SIG-M5 (cell line): ENCODE data around the gene POLDIP3.

Experiments used
- DNase-seq: peaks from one replicate; lab custom pipeline; 2025; lab: John Stamatoyannopoulos, UW

Gene POLDIP3

DNA sequence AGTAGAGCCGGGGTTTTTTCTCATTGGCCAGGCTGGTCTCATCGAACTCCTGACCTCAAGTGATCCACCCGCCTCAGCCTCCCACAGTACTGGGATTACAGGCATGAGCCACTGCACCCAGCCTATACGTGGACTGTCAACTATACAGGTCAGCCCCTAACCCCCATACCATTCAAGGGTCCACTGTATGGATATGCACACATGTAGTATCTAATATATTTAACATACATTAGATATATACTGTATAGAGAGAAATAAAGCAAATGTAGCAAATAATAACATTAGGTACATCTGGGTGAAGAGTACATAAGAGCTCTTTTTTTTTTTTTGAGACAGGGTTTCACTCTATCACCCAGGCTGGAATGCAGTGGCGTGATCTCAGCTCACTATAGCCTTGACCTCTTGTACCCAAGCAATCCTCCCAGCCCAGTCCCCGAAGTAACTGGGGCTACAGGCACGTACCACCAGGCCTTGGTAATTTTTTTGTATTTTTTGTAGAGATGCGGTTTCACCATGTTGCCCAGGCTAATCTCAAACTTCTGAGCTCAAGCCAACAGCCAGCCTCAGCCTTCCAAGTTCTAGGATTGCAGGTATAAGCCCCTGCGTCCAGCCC, 27.2 kb upstream of the POLDIP3 start:
- no peak for DNase-seq

DNA sequence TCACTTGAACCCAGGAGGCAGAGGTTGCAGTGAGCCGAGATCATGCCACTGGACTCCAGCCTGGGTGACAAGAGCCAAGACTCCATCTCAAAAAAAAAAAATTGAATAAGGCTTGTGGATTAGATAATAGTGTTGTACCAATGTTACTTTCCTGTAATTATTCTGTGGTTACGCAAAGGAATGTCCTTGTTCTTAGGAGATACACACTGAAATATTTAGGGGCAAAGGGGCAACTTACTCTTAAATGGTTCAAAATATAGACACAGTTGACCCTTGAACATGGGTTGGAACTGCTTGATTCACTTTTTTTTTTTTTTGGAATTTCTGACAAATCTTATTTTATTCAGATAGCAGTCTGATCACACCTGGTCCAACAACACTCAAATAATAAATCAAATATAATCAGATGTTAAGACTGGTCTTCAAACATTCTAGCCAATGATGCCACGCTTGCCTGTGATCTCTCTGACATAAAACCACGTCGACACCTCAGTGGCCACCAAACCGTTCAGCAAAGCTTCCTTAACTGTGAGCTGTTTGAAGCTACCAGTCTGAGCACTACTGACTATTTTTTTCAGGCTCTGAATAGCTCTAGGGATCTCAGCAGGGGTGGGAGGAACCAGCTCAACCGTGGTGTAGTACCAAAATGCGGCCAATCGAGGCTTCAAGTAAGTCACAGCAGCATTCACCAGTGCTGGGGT, 25.0 kb upstream of the POLDIP3 start:
- DNase-seq: no peak

DNA sequence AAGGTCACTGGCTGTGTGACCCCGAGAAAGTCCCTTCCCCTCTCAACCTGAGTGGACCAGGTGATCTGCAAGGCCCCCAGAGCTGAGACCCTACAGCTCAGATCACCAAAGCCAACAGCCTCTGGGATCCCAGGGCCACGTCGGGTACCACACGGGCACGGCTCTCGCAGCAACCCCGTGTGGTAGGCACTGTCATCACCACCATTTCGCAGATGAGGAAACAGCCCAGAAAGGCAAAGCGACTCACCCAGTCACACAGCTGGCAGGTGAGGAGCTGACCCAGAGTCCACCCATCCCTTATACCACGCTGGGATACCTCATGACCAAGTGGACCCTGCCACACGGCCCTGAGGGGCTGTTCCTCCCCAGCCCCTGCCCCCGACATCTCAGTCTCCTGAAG, 22.9 kb upstream of the POLDIP3 start:
- no peak for DNase-seq

DNA sequence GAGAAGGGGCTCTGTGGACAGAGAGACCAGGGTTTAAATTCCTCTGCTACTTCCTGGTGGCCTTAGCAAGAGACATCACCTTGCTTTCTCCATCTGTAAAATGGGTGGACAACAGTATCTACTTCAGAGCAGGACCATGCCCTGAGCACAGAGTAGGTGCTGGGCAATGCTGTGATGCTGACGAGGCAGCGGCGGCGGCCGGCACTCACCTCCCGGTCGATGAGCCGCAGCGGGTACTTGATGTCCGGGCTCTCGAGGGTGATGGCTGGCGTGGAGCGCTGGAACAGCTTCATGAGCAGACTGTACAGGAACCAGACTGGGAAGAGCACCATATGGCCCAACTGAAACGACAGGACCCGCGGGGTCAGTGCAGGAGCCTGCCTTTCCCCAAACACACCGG, 21.8 kb upstream of the POLDIP3 start:
- DNase-seq: no peak

DNA sequence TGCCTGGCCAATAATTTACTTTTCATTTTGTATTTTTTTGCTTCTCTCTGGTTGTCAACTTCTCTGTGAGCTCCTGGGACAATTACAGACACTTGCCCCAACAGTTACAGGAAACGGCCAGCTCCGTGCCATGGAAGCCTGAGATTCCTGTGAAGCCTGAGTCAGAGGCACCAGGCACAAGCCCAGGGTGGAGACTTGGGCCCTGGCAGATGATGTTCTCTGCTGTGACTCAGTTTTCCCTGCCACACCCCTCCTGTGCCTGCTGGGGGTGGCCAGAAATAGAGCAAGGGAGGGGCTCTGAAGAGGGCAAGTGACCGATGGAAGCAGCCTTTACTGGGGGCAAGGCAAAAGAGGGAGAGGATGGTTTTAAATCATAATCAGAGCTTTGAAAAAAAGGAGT, 20.8 kb upstream of the POLDIP3 start:
- no peak for DNase-seq

DNA sequence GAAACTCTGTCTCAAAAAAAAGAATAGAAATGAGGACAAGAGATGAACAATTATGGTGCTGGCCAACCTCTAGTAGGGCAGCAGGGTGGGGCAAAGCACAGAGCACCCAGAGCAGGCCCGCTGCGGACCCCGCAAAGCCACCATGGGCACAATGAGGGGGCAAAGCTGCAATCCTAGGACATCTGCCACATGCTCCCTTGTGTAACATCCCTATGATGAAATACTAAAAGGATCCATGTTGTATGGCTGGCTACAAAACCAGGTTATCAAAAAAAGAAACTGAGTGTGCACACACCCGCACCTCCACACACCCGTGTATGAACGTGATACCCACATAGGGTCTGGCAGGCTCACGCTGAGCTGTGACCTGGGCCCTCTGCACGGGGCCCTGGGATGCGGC, 18.3 kb upstream of the POLDIP3 start:
- DNase-seq: no peak

DNA sequence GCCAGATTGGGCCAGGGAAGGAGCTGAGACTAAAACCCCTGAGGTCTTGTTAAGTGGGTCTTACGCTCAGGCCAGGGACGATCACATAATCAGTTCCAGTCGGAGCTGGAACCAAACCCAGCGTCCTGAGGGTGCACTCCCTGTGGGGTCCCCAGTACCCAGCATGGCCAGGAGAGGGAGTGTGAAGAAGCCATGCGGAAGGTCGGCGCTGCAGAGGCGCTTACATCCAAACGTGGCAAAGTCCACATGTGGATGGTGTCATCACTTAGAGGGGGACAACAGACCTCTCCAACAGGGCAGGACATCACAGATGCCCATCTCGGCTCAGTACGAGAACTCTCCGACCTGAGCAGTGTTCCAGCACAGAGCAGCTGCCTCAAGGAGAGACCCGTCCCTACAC, 17.4 kb upstream of the POLDIP3 start:
- no peak for DNase-seq

DNA sequence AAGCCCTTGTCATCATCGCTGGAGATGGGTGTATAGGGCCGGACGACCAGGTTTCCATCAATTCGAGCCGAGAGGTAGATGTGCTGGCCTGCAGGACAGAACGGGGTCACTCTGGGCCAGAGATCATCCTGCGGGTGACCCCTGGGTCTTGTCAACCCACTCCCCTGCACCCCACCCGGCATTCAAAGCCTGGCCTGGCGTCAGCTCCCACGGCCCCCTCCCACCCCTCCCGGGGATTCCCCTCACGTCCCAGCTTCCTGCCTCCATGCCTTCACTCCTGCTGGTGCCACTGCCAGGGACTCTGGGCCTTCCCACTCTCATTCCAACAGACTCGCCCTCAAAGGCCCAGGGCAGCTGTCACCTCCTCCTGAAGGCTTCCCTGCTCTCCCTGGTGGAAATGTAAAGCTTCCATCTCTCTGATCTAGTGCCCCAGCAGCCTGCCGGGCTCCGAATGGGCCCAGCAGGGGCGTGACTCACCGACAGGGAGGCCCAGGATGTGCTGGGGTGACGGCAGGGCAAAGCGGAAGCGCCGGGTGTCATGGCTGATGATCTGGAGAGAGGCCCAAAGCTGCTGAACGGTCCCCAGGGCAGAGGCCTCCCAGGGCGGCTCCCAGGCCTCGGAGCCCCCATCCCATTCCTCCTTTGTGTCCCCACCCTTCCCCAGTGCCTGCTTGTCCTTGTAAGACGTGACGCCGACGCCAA, 16.4 kb upstream of the POLDIP3 start:
- no peak for DNase-seq

DNA sequence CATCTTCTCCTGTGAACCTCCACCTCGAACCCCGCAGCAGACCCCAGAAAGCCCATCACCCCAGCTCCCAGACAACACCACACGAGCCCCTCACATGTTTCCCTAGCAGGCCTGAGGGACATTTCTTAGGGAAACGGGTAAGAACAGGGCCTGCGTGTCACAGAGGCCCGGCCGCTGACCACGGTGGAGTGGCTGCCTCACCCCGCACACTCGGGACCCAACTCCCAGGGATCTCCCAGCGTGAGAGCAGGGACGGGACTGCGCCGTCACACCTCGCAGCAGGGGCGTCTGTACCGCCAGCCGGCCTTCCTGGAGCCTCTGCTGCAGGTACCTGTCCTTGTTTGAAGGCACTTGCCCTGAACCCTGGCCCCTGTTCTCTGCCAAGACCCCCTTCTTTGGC, 15.5 kb upstream of the POLDIP3 start:
- DNase-seq: no peak

DNA sequence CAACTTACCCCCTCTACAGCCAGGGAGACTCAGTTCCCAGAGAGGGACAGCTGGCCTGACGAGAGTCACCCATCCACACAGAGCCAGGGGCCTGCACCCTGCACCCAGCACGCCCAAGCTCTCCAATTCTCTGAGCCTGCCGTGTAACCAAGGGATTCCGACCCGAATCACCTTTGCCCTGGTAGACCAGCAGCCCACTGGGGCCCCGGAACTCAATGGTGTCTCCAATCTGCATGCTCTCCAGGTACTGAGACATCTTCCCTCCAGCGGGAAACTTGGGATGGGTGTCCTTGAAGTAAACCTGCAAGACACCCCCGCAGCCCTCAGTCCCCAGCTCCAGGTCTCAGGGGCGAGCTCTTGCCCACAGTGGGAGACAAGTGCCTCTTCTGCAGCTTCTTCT, 13.3 kb upstream of the POLDIP3 start:
- no peak for DNase-seq

DNA sequence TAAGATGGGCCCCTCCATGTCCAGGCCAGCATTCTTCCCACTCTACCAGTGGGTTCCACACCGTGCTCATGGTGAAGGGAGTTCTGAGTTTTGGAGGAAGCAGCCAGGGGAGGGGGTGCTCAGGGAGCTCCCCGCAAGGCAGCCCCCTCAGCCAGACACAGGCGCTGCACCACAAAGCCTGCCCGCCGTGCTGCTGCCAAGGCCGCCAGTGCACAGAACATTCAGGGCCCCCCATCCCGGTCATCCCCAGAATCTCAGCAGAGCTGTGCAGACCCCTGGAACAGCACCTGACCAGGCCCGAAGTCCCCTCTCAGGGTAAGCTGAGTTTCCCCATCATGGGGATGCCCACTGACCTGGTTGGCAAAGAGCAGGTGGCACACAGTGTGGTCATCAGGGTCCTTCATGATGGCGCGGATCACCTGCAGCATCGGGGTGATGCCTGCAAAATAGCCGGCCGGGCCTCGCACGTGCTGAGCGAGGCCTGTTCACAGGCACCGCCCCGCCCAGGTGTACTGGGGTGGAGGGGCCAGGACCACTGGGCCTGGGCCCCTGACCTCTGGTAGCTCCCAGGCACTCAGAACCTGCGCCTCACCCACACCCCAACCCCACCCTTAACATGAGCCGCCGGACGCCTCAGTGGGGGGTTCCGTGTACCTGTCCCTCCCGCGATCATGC, 12.4 kb upstream of the POLDIP3 start:
- DNase-seq: no peak

DNA sequence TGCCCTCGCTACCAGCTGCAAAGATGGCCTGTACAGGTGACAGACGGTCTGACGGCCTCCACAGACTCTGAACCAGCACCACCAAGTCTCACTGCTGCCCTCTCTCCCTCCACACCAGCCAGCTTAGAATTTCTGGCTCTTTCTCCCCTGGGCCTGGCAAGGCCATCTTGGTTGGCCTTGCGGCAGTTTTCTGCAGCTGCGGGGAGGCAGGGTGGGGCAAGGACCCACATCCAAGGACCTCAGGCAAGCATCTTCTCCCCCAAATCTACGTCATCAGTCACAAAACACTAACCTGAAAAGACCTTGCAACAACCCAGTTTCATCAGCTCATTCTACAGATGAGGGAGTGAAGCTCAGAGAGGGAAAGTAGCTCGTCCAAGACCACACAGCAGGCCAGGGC, 11.7 kb upstream of the POLDIP3 start:
- DNase-seq: no peak

DNA sequence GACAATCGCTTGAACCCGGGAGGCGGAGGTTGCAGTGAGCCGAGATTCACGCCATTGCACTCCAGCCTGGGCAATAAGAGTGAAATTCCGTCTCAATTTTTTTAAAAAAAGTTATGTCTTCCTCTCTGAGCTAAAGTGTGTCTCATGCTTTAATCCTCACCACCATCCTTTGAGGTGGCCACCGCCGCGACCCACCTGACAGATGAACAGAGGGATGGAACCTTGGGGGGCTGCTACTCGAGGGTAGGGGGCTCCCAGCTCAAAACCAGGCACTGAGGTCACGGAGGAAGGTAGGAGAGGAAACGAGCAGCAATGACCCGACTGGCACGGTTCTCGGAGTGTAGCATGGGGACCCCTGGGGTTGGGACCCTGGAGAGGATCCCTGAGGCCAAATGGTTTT, 10.7 kb upstream of the POLDIP3 start:
- no peak for DNase-seq

DNA sequence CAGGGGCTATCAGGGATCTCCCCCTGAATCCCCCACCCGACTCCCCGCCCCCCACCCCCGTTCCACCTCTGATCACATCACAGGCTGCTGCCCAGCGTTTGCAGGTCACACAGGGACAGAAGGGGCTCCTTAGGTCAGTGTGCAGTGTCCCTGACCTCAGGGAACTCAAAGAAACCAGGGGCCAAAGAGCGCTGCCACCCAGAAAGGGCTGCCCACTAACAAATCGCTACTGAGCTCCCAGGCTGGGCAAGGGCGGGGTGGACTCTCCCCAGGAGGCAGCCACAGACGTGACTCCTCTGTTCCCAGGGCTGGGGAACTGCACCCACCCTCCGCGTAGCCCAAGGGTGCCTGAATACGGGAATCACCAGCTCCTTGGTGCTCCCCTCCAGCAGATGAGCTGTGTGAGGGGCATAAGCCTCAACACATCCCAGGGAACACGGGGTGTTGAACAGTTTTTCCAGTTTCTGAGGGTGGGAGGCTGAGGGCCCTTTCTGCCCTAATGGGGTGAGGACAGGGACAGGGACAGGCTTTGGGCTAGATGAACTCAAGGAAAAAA, 9.9 kb upstream of the POLDIP3 start:
- DNase-seq: no peak

DNA sequence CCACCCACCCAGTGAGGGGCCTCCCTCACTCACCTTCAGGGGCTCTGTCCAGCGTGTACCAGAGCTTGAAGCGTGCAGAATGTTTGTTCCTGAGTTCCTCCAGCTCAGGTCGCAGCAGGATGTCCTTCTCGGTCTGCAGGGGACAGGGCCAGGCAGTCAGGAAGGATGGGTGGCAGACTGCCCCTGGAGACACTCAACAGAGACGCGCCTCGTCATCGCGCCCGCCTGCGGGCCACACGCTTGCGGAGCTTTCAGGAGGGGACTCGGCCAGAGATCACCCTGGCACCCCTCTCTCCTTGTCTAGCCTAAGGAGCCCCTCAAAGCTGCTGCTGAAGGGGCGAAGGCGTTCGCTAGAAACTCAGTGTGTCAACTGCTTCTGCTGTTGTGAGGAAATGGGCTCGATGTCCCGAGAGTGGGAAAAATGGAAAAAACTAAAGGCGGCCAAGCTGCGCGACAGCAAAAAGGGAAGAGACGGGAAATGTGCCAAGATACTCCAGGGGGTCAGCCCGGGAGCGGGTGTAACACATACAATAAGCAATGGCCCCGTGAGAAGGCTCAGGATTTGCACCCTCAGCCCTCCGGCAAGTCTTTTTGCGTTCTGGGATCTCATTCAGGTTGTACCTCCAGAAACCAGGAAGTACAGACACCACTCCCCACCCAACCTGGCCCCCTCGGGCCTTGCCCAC, 9.2 kb upstream of the POLDIP3 start:
- DNase-seq: no peak

DNA sequence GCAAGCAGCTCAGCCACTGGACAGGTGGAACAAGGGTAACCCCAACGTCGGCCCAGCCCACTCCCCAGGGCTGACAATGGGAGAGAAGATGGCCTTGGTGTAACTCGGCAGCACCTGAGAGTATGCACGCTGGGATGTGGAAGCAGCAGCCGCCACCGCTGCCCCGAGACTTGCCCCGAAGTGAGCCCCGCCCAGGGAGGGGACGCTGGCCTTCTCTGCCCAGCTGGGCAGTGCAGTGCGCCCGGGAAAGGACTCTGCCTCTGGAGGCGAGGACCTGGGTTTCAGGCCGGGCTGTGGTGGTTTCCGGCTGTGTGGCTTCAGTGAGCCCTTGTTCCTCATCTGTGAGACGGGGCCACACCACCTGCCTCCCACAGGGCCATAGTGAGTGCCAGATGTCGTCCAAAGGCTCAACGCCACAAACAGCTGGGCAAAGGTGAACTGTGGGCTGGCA, 8.6 kb upstream of the POLDIP3 start:
- no peak for DNase-seq

DNA sequence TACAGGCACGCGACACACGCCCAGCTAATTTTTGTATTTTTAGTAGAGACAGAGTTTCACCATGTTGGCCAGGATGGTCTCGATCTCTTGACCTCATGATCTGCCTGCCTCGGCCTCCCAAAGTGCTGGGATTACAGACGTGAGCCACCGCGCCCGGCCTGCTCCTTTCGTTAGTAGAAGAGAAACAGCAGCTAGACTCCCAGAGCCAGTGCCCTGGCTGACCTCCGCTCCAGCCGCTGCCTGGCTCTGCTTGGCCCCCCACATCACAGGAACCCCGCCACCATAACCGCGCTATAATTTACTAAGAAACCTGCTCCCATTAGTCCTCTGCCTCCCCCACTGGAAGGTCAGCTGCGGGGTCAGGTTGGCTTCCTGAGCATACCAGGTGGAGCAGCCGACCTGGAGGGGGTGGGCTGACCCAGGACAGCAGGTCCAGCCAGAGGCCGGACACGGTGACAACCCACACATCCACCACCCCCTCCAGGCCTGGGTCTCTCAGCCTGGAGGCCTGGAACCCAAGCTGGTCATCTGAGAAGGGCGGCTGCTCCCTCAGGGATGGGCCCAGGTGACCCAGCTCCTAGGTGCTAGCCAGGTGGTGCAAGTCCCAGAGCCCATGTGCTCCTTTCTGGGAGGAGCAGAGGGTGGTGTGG, 7.5 kb upstream of the POLDIP3 start:
- no peak for DNase-seq

DNA sequence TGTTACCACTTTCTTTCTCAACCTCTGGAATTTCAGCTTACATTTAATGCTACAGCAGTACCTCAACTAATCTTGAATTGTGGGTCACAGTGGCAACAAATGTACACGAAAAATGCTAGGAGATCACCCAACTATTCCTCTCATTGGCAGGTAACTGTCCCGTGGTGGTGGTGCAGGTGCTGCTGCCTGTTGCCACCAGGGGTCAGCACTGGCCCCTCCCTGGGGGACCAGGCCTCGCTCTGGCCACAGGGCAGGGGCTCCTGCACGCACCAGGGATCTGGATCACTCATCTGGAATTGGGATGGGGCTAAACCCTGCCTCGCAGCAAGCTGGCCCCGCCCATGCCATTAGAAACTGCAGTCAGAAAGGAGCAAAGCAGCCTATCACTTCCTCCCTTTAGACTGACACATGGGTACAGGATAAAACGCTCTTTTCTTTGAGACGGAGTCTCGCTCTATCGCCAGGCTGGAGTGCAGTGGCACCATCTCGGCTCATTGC, 6.9 kb upstream of the POLDIP3 start:
- no peak for DNase-seq

DNA sequence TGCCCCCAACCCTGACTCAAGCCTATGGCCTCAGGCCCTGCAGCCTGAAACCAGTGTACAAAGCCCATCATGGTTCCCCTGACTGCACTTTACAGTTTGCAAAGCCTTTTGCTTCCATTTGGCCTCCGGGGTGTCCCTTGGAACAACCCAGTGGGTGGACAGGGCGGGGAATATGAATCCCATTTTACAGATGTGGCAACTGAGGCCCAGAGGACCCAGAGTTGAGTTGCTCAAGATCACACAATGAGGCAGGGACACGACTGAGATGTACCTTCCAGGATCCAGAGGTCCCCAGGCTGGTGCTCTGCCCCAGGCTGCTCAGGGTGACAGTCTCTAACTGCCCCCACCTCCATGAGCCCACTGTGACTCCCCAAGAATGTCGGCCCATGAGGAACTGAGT, 5.4 kb upstream of the POLDIP3 start:
- DNase-seq: no peak

DNA sequence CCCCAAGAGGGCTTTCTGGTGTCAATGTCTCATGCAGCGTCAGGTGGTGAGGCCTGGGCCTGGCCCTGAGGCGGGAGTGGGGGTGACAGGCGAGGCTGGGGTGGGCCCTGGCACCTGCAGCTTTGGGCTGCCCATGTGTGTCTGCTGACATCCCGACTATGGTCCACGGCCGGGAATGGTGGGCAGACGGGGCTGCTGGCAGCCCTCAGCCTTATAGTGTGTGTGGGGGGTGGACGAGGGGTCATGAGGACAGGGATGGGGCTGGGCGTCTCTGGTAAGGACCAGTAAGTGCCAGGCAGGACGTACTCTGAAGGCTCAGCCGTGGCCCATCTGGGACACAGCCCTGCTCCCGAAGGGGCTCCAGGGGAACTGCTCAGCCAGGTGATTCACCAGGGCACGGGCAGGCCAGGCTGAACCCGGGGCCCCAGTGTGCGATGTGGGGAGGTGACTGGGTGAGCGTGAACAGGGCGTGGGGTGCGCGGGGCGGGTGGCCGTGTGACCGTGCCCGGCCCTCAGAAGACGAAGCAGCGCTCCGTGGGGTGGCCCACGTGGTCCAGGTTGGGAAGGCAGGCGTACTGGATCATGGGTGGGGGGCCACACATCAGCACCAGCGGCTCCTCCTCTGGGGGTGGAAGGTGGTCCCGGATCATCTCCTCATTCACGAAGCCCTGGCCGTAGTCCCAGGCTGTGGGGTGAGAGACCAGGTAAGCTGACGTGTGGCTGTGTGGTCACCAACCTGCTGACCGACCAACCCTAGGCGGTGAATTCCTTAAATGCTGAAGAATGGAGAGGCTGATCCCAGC, 4.8 kb upstream of the POLDIP3 start:
- DNase-seq: no peak
